Astrocyte (in vitro differentiated cells and primary cell): ENCODE measurements around the gene LSM8. TPM values are rescaled to one million over a fixed set of nuclear protein-coding genes. Genes with fewer than 3 reads are reported as not detected.

Experiments
- DNase-seq: peaks from one replicate; pipeline ENCODE4 v3.0.0-alpha.2; 2010; ENCODE audit warnings: low read depth
- FAIRE-seq: peaks from 2 replicates; lab custom pipeline; 2011; peaks lifted over from hg19 to GRCh38; lab: Jason Lieb, UNC
- H2AFZ ChIP-seq: 2 replicates; pipeline ENCODE4 v1.6.0; 2012; ENCODE audit warnings: low read depth, low read length, inconsistent platforms
- H3K27ac ChIP-seq: 2 replicates; pipeline ENCODE4 v1.5.1; 2011; ENCODE audit warnings: low read depth, low read length, inconsistent platforms
- H3K27me3 ChIP-seq: 2 replicates; pipeline ENCODE4 v1.6.0; 2011; ENCODE audit warnings: low read length, inconsistent platforms; ENCODE audit not compliant: insufficient read depth
- H3K36me3 ChIP-seq: 2 replicates; pipeline ENCODE4 v1.5.1; 2011; ENCODE audit warnings: low read length, inconsistent platforms; ENCODE audit not compliant: insufficient read depth
- H3K4me1 ChIP-seq: 2 replicates; pipeline ENCODE4 v1.5.1; 2011; ENCODE audit warnings: low read length, inconsistent platforms; ENCODE audit not compliant: insufficient read depth
- H3K4me2 ChIP-seq: 2 replicates; pipeline ENCODE4 v1.6.0; 2012; ENCODE audit warnings: low read length, inconsistent platforms
- H3K4me3 ChIP-seq: 2 replicates; pipeline ENCODE4 v1.5.1; 2011; ENCODE audit warnings: low read depth, mild to moderate bottlenecking, low read length, inconsistent platforms; ENCODE audit not compliant: insufficient read depth
- H3K79me2 ChIP-seq: 2 replicates; pipeline ENCODE4 v1.6.0; 2012; ENCODE audit warnings: mild to moderate bottlenecking, low read length, inconsistent platforms; ENCODE audit not compliant: insufficient read depth
- H3K9ac ChIP-seq: 2 replicates; pipeline ENCODE4 v1.6.0; 2012; ENCODE audit warnings: mild to moderate bottlenecking, low read length, inconsistent platforms
- H3K9me3 ChIP-seq: 2 replicates; pipeline ENCODE4 v1.5.1; 2012; ENCODE audit warnings: low read depth, mild to moderate bottlenecking, low read length, inconsistent platforms; ENCODE audit not compliant: insufficient read depth
- H4K20me1 ChIP-seq: 2 replicates; pipeline ENCODE4 v1.6.0; 2012; ENCODE audit warnings: low read length, inconsistent platforms; ENCODE audit not compliant: insufficient read depth
- H3K27ac Mint-ChIP-seq: one replicate; pipeline ENCODE4 v1.8.0; 2021; ENCODE audit warnings: mild to moderate bottlenecking, mixed read lengths; ENCODE audit not compliant: unreplicated experiment
- H3K27me3 Mint-ChIP-seq: one replicate; pipeline ENCODE4 v1.8.0; 2021; ENCODE audit warnings: low read depth, mixed read lengths; ENCODE audit not compliant: unreplicated experiment
- H3K36me3 Mint-ChIP-seq: one replicate; pipeline ENCODE4 v1.8.0; 2021; ENCODE audit warnings: low read depth, mixed read lengths; ENCODE audit not compliant: unreplicated experiment
- H3K4me1 Mint-ChIP-seq: one replicate; pipeline ENCODE4 v1.8.0; 2021; ENCODE audit warnings: low read depth, mixed read lengths; ENCODE audit not compliant: unreplicated experiment
- H3K4me3 Mint-ChIP-seq: one replicate; pipeline ENCODE4 v1.8.0; 2021; ENCODE audit warnings: mild to moderate bottlenecking, moderate library complexity, mixed read lengths; ENCODE audit not compliant: unreplicated experiment
- H3K9me3 Mint-ChIP-seq: one replicate; pipeline ENCODE4 v1.8.0; 2021; ENCODE audit warnings: mild to moderate bottlenecking, mixed read lengths; ENCODE audit not compliant: unreplicated experiment
- CTCF ChIP-seq: IDR thresholded peaks from 2 replicates; pipeline ENCODE4 v1.5.1; 2011; ENCODE audit warnings: low read depth, mild to moderate bottlenecking, inconsistent platforms, low read length, moderate library complexity; ENCODE audit not compliant: insufficient read depth
- EZH2 ChIP-seq: IDR thresholded peaks from 2 replicates; pipeline ENCODE4 v1.6.1; 2012; ENCODE audit warnings: mild to moderate bottlenecking, low read length, inconsistent platforms; ENCODE audit not compliant: insufficient read depth
- total RNA-seq: library from RNA; stranded (reverse); gene quantifications from 2 replicates; pipeline ENCODE4 v1.2.1, GENCODE V29; 2021

LSM8 gene
- total RNA-seq, 1 donor from 2014 or later, result 19.9 TPM

GRCh38 chr7:118142012-118142411 lies 42.0 kb upstream of the LSM8 start:
- no peaks in the 10 kb centered on the region for H3K4me1 ChIP-seq
- no peak overlapping the region for H3K4me3 ChIP-seq
- no peaks in the 10 kb centered on the region for H4K20me1 ChIP-seq
- Mint-ChIP-seq H3K27me3 (no peaks in the 10 kb centered on the region), H3K27ac (no peak overlapping the region), H3K4me3 (no peak overlapping the region), H3K4me1 (no peaks in the 10 kb centered on the region), H3K36me3 (no peaks in the 10 kb centered on the region), H3K9me3 (peaks cover 3% of the 10 kb centered on the region)
- no peak overlapping the region for H3K4me2 ChIP-seq
- H3K9me3 ChIP-seq, result no peaks in the 10 kb centered on the region
- no peak overlapping the region for H3K27ac ChIP-seq
- no peak overlapping the region for H2AFZ ChIP-seq
- no peak for FAIRE-seq
- no peaks in the 10 kb centered on the region for H3K79me2 ChIP-seq
- H3K9ac ChIP-seq, result no peak overlapping the region
- DNase-seq, result no peak
- H3K36me3 ChIP-seq, result no peaks in the 10 kb centered on the region
- H3K27me3 ChIP-seq, result no peaks in the 10 kb centered on the region
- no peak for TF ChIP-seq EZH2
- TF ChIP-seq CTCF, result no peak

- TF ChIP-seq EZH2, result no peak
- TF ChIP-seq CTCF, result no peak
- H3K9me3 ChIP-seq, result no peaks in the 10 kb centered on the region
- Mint-ChIP-seq H3K9me3 (no peaks in the 10 kb centered on the region), H3K4me3 (no peak overlapping the region), H3K27me3 (no peaks in the 10 kb centered on the region), H3K27ac (no peak overlapping the region), H3K4me1 (peaks cover 19% of the 10 kb centered on the region), H3K36me3 (no peaks in the 10 kb centered on the region)
- H3K4me3 ChIP-seq, result no peak overlapping the region
- no peaks in the 10 kb centered on the region for H3K4me1 ChIP-seq
- H2AFZ ChIP-seq, result no peak overlapping the region
- H3K27me3 ChIP-seq, result no peaks in the 10 kb centered on the region
- H3K27ac ChIP-seq, result no peak overlapping the region
- no peaks in the 10 kb centered on the region for H3K79me2 ChIP-seq
- H3K9ac ChIP-seq, result no peak overlapping the region
- no peaks in the 10 kb centered on the region for H4K20me1 ChIP-seq
- peak; percentile 34 for DNase-seq
- H3K4me2 ChIP-seq, result no peak overlapping the region
- H3K36me3 ChIP-seq, result no peaks in the 10 kb centered on the region
- no peak for FAIRE-seq
Measured at GRCh38 chr7:118148930-118149329, 35.0 kb upstream of the LSM8 start.

GRCh38 chr7:118149394-118149793 lies 34.6 kb upstream of the LSM8 start:
- no peak overlapping the region for H2AFZ ChIP-seq
- TF ChIP-seq EZH2 (no peak), CTCF (no peak)
- H3K9me3 ChIP-seq, result no peaks in the 10 kb centered on the region
- FAIRE-seq (no peak), DNase-seq (no peak)
- no peak overlapping the region for H3K4me2 ChIP-seq
- no peak overlapping the region for H3K27ac ChIP-seq
- no peaks in the 10 kb centered on the region for H4K20me1 ChIP-seq
- no peak overlapping the region for H3K9ac ChIP-seq
- Mint-ChIP-seq H3K4me3 (no peak overlapping the region), H3K9me3 (no peaks in the 10 kb centered on the region), H3K4me1 (peaks cover 19% of the 10 kb centered on the region), H3K36me3 (no peaks in the 10 kb centered on the region), H3K27ac (no peak overlapping the region), H3K27me3 (no peaks in the 10 kb centered on the region)
- H3K4me1 ChIP-seq, result no peaks in the 10 kb centered on the region
- no peaks in the 10 kb centered on the region for H3K79me2 ChIP-seq
- H3K27me3 ChIP-seq, result no peaks in the 10 kb centered on the region
- H3K4me3 ChIP-seq, result no peak overlapping the region
- no peaks in the 10 kb centered on the region for H3K36me3 ChIP-seq
